ENCODE results near the gene KCNJ3.

Gene KCNJ3

GRCh38 chr2:154804451-154804850 lies 106.0 kb downstream of the KCNJ3 start (continued):
- no peak for TF ChIP-seq ZNF488 (tag by site-specific recombination; IDR thresholded peaks at IDR 0.05)

- Histone ChIP-seq H3K4me3 (ENCODE audit: low read depth, low read length) (no peak overlapping the region), H3K27ac (ENCODE audit: extremely low read depth, low read depth, low read length) (no peak overlapping the region), H3K4me1 (ENCODE audit: control insufficient read depth, insufficient read depth, low read length) (no peaks in the 10 kb centered on the region), H3K36me3 (ENCODE audit: control insufficient read depth in 2 of 2, insufficient read depth in 1 of 2, low read length in 2 of 2) (no peaks in the 10 kb centered on the region), H3K9me3 (ENCODE audit: control insufficient read depth, insufficient read depth, low read depth, low read length) (no peaks in the 10 kb centered on the region)
- TF ChIP-seq ZSCAN4 (tag by site-specific recombination; IDR thresholded peaks at IDR 0.05) (no peak), TSHZ1 (tag by site-specific recombination; IDR thresholded peaks at IDR 0.05; ENCODE audit: borderline replicate concordance) (no peak), ZNF114 (tag by site-specific recombination; IDR thresholded peaks at IDR 0.05) (no peak), ZNF660 (tag by site-specific recombination; IDR thresholded peaks at IDR 0.05) (no peak), ZSCAN18 (tag by site-specific recombination; IDR thresholded peaks at IDR 0.05) (no peak), ZNF488 (tag by site-specific recombination; IDR thresholded peaks at IDR 0.05) (no peak), ZNF19 (tag by site-specific recombination; IDR thresholded peaks at IDR 0.05; ENCODE audit: low read depth) (no peak), ZNF518A (tag by site-specific recombination; conservative IDR thresholded peaks at IDR 0.05; ENCODE audit: low read depth) (no peak), ZBTB1 (tag by site-specific recombination; IDR thresholded peaks at IDR 0.05) (no peak), SCRT1 (tag by site-specific recombination; IDR thresholded peaks at IDR 0.05; ENCODE audit: borderline replicate concordance) (no peak), OSR2 (tag by site-specific recombination; IDR thresholded peaks at IDR 0.05) (no peak), ZNF223 (tag by site-specific recombination; IDR thresholded peaks at IDR 0.05) (no peak), ZNF768 (tag by site-specific recombination; IDR thresholded peaks at IDR 0.05) (no peak), ZNF140 (tag by site-specific recombination; IDR thresholded peaks at IDR 0.05) (no peak), ZNF580 (tag by site-specific recombination; IDR thresholded peaks at IDR 0.05) (no peak)
- CTCF ChIA-PET: no interaction called here
- POLR2A ChIA-PET: no interaction called here
Observed at GRCh38 chr2:154813636-154814035, 115.1 kb downstream of the KCNJ3 start.

Data from HEK293 (cell line).